ENCODE data around the gene PLA2G6.

PLA2G6 gene

DNA sequence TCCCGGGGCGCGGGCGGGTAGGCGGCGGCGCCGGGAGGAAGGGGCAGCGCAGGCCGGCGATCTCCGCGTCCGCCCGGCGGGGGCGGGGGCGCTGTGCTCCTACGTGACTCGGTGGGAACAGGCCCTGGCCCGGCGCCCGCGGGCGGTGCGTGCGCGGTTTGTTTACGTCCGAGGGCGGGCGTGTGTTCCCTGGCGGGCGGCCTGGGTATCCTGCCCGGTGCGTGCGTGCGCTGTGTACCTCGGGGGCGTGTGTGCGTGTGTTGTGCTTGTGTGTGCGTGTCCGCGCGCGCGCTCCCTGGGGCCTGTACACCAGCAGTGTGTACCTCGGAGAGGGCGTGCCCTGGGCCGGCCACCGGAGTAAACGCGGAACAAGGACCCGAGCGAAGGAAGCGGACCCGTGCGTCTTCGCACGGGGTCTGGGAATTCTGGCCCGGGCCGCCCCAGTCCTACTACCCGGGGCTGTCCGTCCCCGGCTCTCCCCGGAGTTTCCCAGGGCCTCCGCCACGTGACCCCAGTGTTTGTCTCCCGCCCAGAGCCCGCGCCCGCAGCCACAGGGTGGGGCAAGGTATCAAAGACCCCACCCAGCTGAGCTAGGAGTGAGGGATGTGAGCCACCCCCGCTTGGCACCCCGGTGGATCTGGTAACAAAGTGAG, 20.9 kb upstream of the PLA2G6 start:
- peak overlapping the region; percentile 80 to 87 for H3K9ac ChIP-seq (ENCODE audit: low read length in 2 of 2)
- H3K36me3 ChIP-seq (ENCODE audit: control insufficient read depth in 2 of 2, insufficient read depth in 2 of 2, low read length in 2 of 2): no peaks in the 10 kb centered on the region
- H3K4me1 ChIP-seq (ENCODE audit: control insufficient read depth, insufficient read depth, low read length): peaks cover 43% of the 10 kb centered on the region
- no peaks in the 10 kb centered on the region for H3K27me3 ChIP-seq (ENCODE audit: control insufficient read depth in 1 of 2, insufficient read depth in 2 of 2, low read length in 2 of 2)
- H3K27ac ChIP-seq (ENCODE audit: low read length): peak overlapping the region; percentile 92
- no peaks in the 10 kb centered on the region for H3K9me3 ChIP-seq (ENCODE audit: control insufficient read depth in 2 of 2, low read length in 2 of 2)
- peak overlapping the region; percentile 55 to 77 for H3K4me3 ChIP-seq (ENCODE audit: low read length in 2 of 2)

DNA sequence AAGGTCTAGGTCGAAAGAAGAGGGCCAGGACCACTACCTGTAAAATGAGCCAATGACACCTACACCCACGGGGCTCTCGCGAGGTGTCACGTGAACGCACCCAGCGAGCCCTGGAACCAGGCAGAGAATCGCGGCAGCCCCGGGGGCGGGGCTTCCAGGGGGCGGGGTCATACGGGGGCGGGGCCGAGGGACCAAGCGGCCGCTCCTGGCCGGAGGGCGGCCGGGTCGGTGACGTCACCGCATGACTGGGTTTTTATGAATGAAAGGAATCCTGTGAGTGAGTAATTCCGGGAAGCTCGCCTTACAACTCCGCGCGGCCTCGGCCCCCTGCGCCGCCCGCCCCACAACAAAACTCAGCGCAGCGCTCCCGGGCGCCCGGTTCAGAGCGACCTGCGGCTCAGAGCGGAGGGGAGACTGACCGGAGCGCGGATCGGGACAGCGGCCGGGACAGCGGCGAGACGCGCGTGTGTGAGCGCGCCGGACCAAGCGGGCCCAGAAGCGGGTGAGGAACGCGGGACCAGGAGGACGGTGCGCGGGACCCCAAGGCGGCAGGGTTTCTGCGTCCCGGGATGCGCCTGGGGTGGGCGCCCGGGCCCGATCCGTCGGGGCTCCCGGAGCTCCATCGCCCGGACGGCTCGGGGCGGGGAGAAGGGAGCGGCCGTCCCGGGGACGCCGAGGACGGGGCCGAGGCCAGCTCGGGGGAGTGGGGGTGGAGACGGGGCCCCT, 20.2 kb upstream of the PLA2G6 start, which contains the start of gene MAFF:
TSS of gene MAFF (plus strand) at position 284 of the 726 bp plus-strand sequence. CDS start 11,860 bp downstream, outside the sequence.
- Histone ChIP-seq H3K27ac (ENCODE audit: low read length) (peak within 1 kb of the TSS; percentile 92), H3K36me3 (ENCODE audit: control insufficient read depth in 2 of 2, insufficient read depth in 2 of 2, low read length in 2 of 2) (no peaks in the 10 kb centered on the region), H3K9ac (ENCODE audit: low read length in 2 of 2) (peak within 1 kb of the TSS; percentile 80 to 87), H3K27me3 (ENCODE audit: control insufficient read depth in 1 of 2, insufficient read depth in 2 of 2, low read length in 2 of 2) (no peaks in the 10 kb centered on the region), H3K4me3 (ENCODE audit: low read length in 2 of 2) (peak within 1 kb of the TSS; percentile 71 to 77), H3K9me3 (ENCODE audit: control insufficient read depth in 2 of 2, low read length in 2 of 2) (no peaks in the 10 kb centered on the region), H3K4me1 (ENCODE audit: control insufficient read depth, insufficient read depth, low read length) (peaks cover 43% of the 10 kb centered on the region)

DNA sequence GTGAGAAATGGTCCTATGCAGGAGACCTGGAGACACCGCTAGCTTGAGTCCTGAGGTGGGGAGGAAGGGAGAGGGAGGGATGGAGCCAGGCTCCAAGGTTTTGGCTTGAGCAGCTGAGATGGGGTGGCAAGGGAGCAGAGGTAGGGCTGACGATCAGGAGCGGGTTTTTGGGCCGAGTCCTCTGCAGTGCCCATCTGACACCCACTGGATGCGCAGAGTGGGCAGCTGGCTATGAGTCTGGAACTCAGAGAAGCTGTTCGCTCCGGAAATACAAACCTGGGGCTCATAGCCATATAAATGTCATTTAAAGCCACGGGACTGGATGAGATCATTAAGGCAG, 19.7 kb upstream of the PLA2G6 start:
- Histone ChIP-seq H3K4me1 (ENCODE audit: control insufficient read depth, insufficient read depth, low read length) (peaks cover 43% of the 10 kb centered on the region), H3K4me3 (ENCODE audit: low read length in 2 of 2) (peak overlapping the region; percentile 71 to 77), H3K27ac (ENCODE audit: low read length) (peak overlapping the region; percentile 92), H3K36me3 (ENCODE audit: control insufficient read depth in 2 of 2, insufficient read depth in 2 of 2, low read length in 2 of 2) (no peaks in the 10 kb centered on the region), H3K27me3 (ENCODE audit: control insufficient read depth in 1 of 2, insufficient read depth in 2 of 2, low read length in 2 of 2) (no peaks in the 10 kb centered on the region), H3K9me3 (ENCODE audit: control insufficient read depth in 2 of 2, low read length in 2 of 2) (no peaks in the 10 kb centered on the region), H3K9ac (ENCODE audit: low read length in 2 of 2) (peak overlapping the region; percentile 62 to 87)

GRCh38 chr22:38199826-38200559, 18.4 kb upstream of the PLA2G6 start:
- no peak overlapping the region for H3K9ac ChIP-seq (ENCODE audit: low read length in 2 of 2)
- H3K36me3 ChIP-seq (ENCODE audit: control insufficient read depth in 2 of 2, insufficient read depth in 2 of 2, low read length in 2 of 2): no peaks in the 10 kb centered on the region
- no peak overlapping the region for H3K4me3 ChIP-seq (ENCODE audit: low read length in 2 of 2)
- no peaks in the 10 kb centered on the region for H3K27me3 ChIP-seq (ENCODE audit: control insufficient read depth in 1 of 2, insufficient read depth in 2 of 2, low read length in 2 of 2)
- H3K4me1 ChIP-seq (ENCODE audit: control insufficient read depth, insufficient read depth, low read length): peaks cover 33% of the 10 kb centered on the region
- H3K27ac ChIP-seq (ENCODE audit: low read length): no peak overlapping the region
- H3K9me3 ChIP-seq (ENCODE audit: control insufficient read depth in 2 of 2, low read length in 2 of 2): no peaks in the 10 kb centered on the region

- H3K27me3 ChIP-seq (ENCODE audit: control insufficient read depth in 1 of 2, insufficient read depth in 2 of 2, low read length in 2 of 2): peaks cover 0 to 3% of the 10 kb centered on the region in 2 donors
- no peaks in the 10 kb centered on the region for H3K36me3 ChIP-seq (ENCODE audit: control insufficient read depth in 2 of 2, insufficient read depth in 2 of 2, low read length in 2 of 2)
- H3K27ac ChIP-seq (ENCODE audit: low read length): no peak overlapping the region
- H3K4me1 ChIP-seq (ENCODE audit: control insufficient read depth, insufficient read depth, low read length): peaks cover 10% of the 10 kb centered on the region
- H3K9ac ChIP-seq (ENCODE audit: low read length in 2 of 2): no peak overlapping the region
- no peak overlapping the region for H3K4me3 ChIP-seq (ENCODE audit: low read length in 2 of 2)
- no peaks in the 10 kb centered on the region for H3K9me3 ChIP-seq (ENCODE audit: control insufficient read depth in 2 of 2, low read length in 2 of 2)
Observed at GRCh38 chr22:38196791-38197419, 15.3 kb upstream of the PLA2G6 start.

DNA sequence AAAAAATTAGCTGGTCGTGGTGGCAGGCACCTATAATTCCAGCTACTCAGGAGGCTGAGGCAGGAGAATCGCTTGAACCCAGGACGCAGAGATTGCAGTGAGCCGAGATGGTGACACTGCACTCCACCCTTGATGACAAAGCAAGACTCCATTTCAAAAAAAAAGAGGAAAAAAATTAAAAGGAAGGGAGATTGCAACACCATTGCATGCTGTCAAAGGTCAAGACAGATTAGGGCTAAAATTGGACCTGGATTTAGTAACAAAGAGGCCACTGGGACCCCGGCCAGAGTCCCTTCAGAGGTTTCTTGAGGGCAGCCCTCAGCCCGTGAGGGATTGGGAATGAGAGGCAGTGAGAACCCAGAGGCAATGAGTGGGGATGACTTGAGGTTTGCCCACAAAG, 11.9 kb upstream of the PLA2G6 start:
- Histone ChIP-seq H3K9me3 (ENCODE audit: control insufficient read depth in 2 of 2, low read length in 2 of 2) (no peaks in the 10 kb centered on the region), H3K27ac (ENCODE audit: low read length) (no peak overlapping the region), H3K4me3 (ENCODE audit: low read length in 2 of 2) (no peak overlapping the region)

GRCh38 chr22:38192475-38192863, 10.8 kb upstream of the PLA2G6 start:
- Histone ChIP-seq H3K9ac (ENCODE audit: low read length in 2 of 2) (no peak overlapping the region), H3K27ac (ENCODE audit: low read length) (no peak overlapping the region), H3K4me1 (ENCODE audit: control insufficient read depth, insufficient read depth, low read length) (peaks cover 4% of the 10 kb centered on the region), H3K36me3 (ENCODE audit: control insufficient read depth in 2 of 2, insufficient read depth in 2 of 2, low read length in 2 of 2) (no peaks in the 10 kb centered on the region), H3K27me3 (ENCODE audit: control insufficient read depth in 1 of 2, insufficient read depth in 2 of 2, low read length in 2 of 2) (peaks cover 0 to 3% of the 10 kb centered on the region in 2 donors), H3K4me3 (ENCODE audit: low read length in 2 of 2) (no peak overlapping the region), H3K9me3 (ENCODE audit: control insufficient read depth in 2 of 2, low read length in 2 of 2) (no peaks in the 10 kb centered on the region)

More for the DNA sequence above, 11.9 kb upstream of the PLA2G6 start:
- H3K4me1 ChIP-seq (ENCODE audit: control insufficient read depth, insufficient read depth, low read length): peaks cover 4% of the 10 kb centered on the region
- peaks cover 0 to 3% of the 10 kb centered on the region in 2 donors for H3K27me3 ChIP-seq (ENCODE audit: control insufficient read depth in 1 of 2, insufficient read depth in 2 of 2, low read length in 2 of 2)
- no peak overlapping the region for H3K9ac ChIP-seq (ENCODE audit: low read length in 2 of 2)
- no peaks in the 10 kb centered on the region for H3K36me3 ChIP-seq (ENCODE audit: control insufficient read depth in 2 of 2, insufficient read depth in 2 of 2, low read length in 2 of 2)

DNA sequence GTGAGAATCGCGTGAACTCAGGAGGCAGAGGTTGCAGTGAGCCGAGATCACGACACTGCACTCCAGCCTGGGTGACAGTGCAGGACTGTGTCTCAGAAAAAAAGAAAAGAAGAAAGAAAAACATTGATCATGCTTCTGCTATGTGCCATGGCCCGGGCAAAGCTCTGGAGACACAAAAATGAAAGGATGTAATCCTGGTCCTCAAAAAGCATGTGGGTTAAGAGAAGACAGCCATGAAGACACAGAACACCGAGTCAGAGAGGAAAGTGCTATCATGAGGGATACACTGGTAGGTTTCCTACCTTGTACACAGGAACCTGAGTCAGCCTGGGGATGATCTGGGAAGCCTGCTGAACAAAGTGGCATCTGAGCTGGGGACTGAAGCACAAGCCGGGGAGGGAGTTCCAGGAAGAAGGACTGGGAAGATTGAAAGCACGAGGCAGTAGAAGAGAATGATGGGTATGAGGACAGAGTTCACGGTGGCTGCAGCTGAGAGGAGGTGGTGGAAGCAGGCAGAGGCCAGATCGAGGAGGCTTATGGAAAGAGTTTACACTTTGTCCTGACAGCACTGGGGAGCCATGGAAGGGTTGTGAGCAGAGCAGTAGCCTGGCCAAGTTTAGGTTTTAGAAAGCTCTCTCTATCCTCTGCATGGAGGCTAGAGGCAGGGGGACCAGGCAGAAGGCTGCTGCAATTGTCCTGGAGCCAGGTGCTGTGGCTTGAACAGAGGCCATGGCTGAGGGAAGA, 10.3 kb upstream of the PLA2G6 start:
- H3K27me3 ChIP-seq (ENCODE audit: control insufficient read depth in 1 of 2, insufficient read depth in 2 of 2, low read length in 2 of 2): peaks cover 0 to 3% of the 10 kb centered on the region in 2 donors
- H3K9me3 ChIP-seq (ENCODE audit: control insufficient read depth in 2 of 2, low read length in 2 of 2): no peaks in the 10 kb centered on the region
- no peaks in the 10 kb centered on the region for H3K36me3 ChIP-seq (ENCODE audit: control insufficient read depth in 2 of 2, insufficient read depth in 2 of 2, low read length in 2 of 2)
- no peak overlapping the region for H3K9ac ChIP-seq (ENCODE audit: low read length in 2 of 2)
- H3K4me1 ChIP-seq (ENCODE audit: control insufficient read depth, insufficient read depth, low read length): peaks cover 7% of the 10 kb centered on the region
- H3K4me3 ChIP-seq (ENCODE audit: low read length in 2 of 2): no peak overlapping the region
- H3K27ac ChIP-seq (ENCODE audit: low read length): no peak overlapping the region

- H3K36me3 ChIP-seq (ENCODE audit: control insufficient read depth in 2 of 2, insufficient read depth in 2 of 2, low read length in 2 of 2): no peaks in the 10 kb centered on the region
- peaks cover 0 to 3% of the 10 kb centered on the region in 2 donors for H3K27me3 ChIP-seq (ENCODE audit: control insufficient read depth in 1 of 2, insufficient read depth in 2 of 2, low read length in 2 of 2)
- no peaks in the 10 kb centered on the region for H3K9me3 ChIP-seq (ENCODE audit: control insufficient read depth in 2 of 2, low read length in 2 of 2)
- H3K27ac ChIP-seq (ENCODE audit: low read length): no peak overlapping the region
- no peak overlapping the region for H3K4me3 ChIP-seq (ENCODE audit: low read length in 2 of 2)
- peaks cover 7% of the 10 kb centered on the region for H3K4me1 ChIP-seq (ENCODE audit: control insufficient read depth, insufficient read depth, low read length)
- no peak overlapping the region for H3K9ac ChIP-seq (ENCODE audit: low read length in 2 of 2)
Observed at GRCh38 chr22:38191055-38191454, 9.4 kb upstream of the PLA2G6 start.

DNA sequence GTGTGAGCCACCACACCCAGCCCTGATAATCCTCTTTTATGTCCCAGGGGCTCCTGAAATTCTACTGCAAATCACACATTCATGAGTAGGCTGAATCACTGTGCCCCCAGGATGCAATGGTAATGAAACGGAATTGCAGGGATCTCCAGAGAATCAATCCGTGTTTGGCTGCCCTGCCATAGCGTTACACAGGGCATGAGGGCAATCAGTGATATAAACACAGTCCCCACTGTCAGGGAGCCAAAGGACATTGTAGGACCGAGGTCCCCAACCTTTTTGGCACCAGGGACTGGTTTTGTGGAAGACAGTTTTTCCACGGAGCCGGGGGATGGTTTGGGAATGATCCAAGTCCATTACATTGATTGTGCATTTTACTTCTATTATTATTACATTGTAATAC, 9.0 kb upstream of the PLA2G6 start:
- peaks cover 0 to 3% of the 10 kb centered on the region in 2 donors for H3K27me3 ChIP-seq (ENCODE audit: control insufficient read depth in 1 of 2, insufficient read depth in 2 of 2, low read length in 2 of 2)
- H3K36me3 ChIP-seq (ENCODE audit: control insufficient read depth in 2 of 2, insufficient read depth in 2 of 2, low read length in 2 of 2): no peaks in the 10 kb centered on the region
- no peak overlapping the region for H3K4me3 ChIP-seq (ENCODE audit: low read length in 2 of 2)
- no peak overlapping the region for H3K9ac ChIP-seq (ENCODE audit: low read length in 2 of 2)
- peaks cover 7% of the 10 kb centered on the region for H3K4me1 ChIP-seq (ENCODE audit: control insufficient read depth, insufficient read depth, low read length)
- H3K27ac ChIP-seq (ENCODE audit: low read length): no peak overlapping the region
- H3K9me3 ChIP-seq (ENCODE audit: control insufficient read depth in 2 of 2, low read length in 2 of 2): no peaks in the 10 kb centered on the region
